ENCODE data around the gene PSMC3.

The PSMC3 gene

GRCh38 chr11:47406896-47407745, 19.1 kb downstream of the PSMC3 start:
- peaks cover 15% of the 10 kb centered on the region for H3K4me1 ChIP-seq (ENCODE audit: insufficient read depth, low read length)

DNA sequence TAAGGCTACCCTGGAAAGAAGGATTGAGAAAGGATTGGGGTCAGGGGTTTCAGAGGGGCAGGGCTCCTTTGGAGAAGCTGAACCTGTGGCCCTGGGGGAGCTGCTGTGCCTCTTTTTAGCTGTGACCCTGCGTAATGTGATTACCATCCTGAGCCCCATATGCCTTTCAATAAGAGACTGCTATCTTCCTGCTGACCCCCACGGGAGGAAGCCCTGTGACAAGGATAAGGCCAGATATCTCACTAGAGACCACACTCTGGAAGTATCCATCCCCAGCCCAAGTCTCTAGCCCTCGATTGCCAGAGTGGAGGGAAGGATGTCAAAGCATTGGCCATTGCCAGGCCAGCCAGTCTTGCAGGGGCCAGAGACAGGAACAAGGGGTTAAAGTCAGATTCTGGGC, 22.7 kb downstream of the PSMC3 start:
- no peak overlapping the region for H2AFZ ChIP-seq (ENCODE audit: low read depth, low read length)
- no peaks in the 10 kb centered on the region for H3K27me3 ChIP-seq (ENCODE audit: insufficient read depth, low read length)
- no peaks in the 10 kb centered on the region for H3K9me3 ChIP-seq (ENCODE audit: low read length)
- H3K36me3 ChIP-seq (ENCODE audit: insufficient read depth, low read length): no peaks in the 10 kb centered on the region
- no peak overlapping the region for H3K4me3 ChIP-seq (ENCODE audit: low read length)
- H3K4me1 ChIP-seq (ENCODE audit: insufficient read depth, low read length): peaks cover 15% of the 10 kb centered on the region

More at GRCh38 chr11:47406896-47407745, 19.1 kb downstream of the PSMC3 start:
- no peaks in the 10 kb centered on the region for H3K9me3 ChIP-seq (ENCODE audit: low read length)
- no peaks in the 10 kb centered on the region for H3K27me3 ChIP-seq (ENCODE audit: insufficient read depth, low read length)
- H2AFZ ChIP-seq (ENCODE audit: low read depth, low read length): peak overlapping the region; percentile 33
- H3K4me3 ChIP-seq (ENCODE audit: low read length): peak overlapping the region; percentile 54
- H3K36me3 ChIP-seq (ENCODE audit: insufficient read depth, low read length): peaks cover 6% of the 10 kb centered on the region

DNA sequence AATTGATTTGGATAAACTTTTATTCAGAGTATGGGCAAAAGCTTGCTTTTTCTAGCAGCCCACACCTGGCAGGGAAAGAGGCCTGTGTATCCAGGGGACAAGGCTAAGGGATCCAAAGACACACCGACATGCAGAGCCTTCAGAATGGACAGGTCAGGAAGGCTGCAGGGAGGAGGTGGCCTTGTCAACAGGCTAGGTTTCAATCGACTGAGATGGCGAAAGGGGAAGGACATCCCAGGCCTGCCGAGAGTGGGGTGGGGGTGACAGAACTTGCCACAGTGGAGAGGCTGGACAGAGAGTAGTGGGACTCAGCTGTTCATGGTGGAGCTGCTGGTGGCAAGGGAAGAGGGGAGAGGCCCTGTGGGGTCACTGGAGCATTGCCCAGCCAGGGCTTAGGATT, 23.1 kb downstream of the PSMC3 start:
- H3K4me3 ChIP-seq (ENCODE audit: low read length): no peak overlapping the region
- peaks cover 15% of the 10 kb centered on the region for H3K4me1 ChIP-seq (ENCODE audit: insufficient read depth, low read length)
- H3K9me3 ChIP-seq (ENCODE audit: low read length): no peaks in the 10 kb centered on the region
- H3K36me3 ChIP-seq (ENCODE audit: insufficient read depth, low read length): no peaks in the 10 kb centered on the region
- no peaks in the 10 kb centered on the region for H3K27me3 ChIP-seq (ENCODE audit: insufficient read depth, low read length)
- H2AFZ ChIP-seq (ENCODE audit: low read depth, low read length): no peak overlapping the region

- Histone ChIP-seq H3K4me3 (ENCODE audit: low read length) (peak overlapping the region; percentile 40), H2AFZ (ENCODE audit: low read depth, low read length) (peak overlapping the region; percentile 73), H3K4me1 (ENCODE audit: insufficient read depth, low read length) (peaks cover 11% of the 10 kb centered on the region), H3K27me3 (ENCODE audit: insufficient read depth, low read length) (no peaks in the 10 kb centered on the region), H3K36me3 (ENCODE audit: insufficient read depth, low read length) (no peaks in the 10 kb centered on the region), H3K9me3 (ENCODE audit: low read length) (no peaks in the 10 kb centered on the region)
Observed at GRCh38 chr11:47400768-47401279, 25.4 kb downstream of the PSMC3 start.

DNA sequence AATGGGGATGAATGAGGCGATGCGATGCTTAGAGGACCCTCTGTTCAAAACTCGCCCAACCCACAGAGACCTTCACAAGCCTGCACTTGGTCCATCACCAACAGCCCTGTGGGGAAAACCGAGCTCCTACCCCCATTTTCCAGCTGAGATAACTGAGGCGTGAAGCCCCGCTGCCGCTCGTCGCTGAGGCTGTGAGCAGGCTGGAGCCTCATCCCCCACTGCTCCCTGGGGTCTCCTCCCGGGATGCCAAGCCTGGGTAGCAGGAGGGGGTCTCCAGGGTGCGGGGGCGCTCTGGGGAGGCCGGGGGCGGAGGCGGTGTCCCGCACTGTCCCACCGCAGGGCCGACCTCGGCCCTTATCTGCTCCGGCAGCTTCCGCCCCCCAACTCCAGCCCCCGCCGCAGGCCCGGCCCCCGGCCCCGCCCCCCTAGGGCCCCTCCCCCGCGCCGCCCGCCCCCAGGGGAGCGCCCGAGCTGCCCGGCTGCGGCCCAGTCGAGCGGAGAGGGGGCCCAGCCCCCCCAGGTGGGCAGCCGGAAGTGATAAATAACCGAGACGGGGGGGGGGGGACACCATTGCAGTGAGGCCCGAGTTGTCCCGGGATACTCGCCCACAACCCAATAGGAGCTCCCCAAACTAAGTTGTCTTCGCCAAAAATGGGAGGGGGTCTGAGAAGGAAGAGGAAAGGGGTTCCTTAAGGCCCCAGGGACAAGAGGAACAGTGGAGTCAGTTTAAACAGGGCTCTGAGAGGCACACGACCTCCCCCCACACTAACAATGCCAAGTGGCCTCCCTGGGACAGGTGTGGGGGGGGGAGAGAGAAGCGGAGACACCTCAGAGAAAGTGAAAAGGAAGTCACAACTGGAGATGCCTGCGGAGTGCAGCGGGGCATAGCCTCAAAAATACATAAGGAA, 26.1 kb downstream of the PSMC3 start:
- Histone ChIP-seq H2AFZ (ENCODE audit: low read depth, low read length) (peak overlapping the region; percentile 73), H3K9me3 (ENCODE audit: low read length) (no peaks in the 10 kb centered on the region), H3K4me1 (ENCODE audit: insufficient read depth, low read length) (peaks cover 11% of the 10 kb centered on the region), H3K27me3 (ENCODE audit: insufficient read depth, low read length) (no peaks in the 10 kb centered on the region), H3K4me3 (ENCODE audit: low read length) (peak overlapping the region; percentile 40), H3K36me3 (ENCODE audit: insufficient read depth, low read length) (no peaks in the 10 kb centered on the region)

DNA sequence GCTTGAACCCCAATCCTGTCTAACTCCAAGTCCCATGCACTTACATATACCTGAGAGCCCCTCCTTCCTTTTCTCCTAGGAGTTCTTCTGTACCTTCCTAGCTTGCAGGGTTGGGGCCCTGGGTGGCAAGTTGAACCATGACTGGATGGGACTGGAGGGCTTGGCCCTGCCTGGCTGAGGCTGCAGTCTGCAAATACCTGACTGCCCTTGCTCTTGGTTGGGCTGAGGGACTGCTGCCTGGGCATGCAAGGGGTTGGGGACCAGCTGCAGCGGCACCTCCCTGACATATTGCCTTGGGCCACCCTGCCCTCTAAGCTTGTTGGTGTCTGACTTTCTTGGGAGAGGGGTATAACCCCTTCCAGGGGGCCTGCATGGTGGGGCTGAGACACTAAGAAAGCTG, 27.7 kb downstream of the PSMC3 start:
- no peak overlapping the region for H2AFZ ChIP-seq (ENCODE audit: low read depth, low read length)
- H3K9me3 ChIP-seq (ENCODE audit: low read length): no peaks in the 10 kb centered on the region
- H3K27me3 ChIP-seq (ENCODE audit: insufficient read depth, low read length): no peaks in the 10 kb centered on the region
- H3K36me3 ChIP-seq (ENCODE audit: insufficient read depth, low read length): no peaks in the 10 kb centered on the region
- H3K4me1 ChIP-seq (ENCODE audit: insufficient read depth, low read length): peaks cover 11% of the 10 kb centered on the region
- H3K4me3 ChIP-seq (ENCODE audit: low read length): no peak overlapping the region

DNA sequence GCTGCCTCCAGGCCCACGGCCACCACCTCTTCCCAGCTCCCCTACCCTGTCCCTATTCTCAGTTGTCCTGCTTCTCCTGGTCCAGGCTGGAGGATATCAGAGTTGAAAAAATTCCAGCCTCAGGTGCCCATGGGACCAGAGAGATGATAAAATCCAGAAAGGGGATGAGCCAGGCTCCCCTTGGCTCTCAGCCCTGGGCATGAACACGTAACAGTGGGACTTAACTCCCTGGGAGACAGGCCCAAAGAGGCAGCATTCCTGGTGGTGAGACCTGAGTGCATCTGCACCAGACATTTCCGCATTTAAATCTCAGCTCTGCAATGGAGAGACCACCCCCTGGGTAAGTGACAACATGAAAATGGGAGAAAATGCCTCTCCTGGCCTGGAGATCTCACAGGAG, 28.2 kb downstream of the PSMC3 start:
- no peak overlapping the region for H2AFZ ChIP-seq (ENCODE audit: low read depth, low read length)
- no peak overlapping the region for H3K4me3 ChIP-seq (ENCODE audit: low read length)

DNA sequence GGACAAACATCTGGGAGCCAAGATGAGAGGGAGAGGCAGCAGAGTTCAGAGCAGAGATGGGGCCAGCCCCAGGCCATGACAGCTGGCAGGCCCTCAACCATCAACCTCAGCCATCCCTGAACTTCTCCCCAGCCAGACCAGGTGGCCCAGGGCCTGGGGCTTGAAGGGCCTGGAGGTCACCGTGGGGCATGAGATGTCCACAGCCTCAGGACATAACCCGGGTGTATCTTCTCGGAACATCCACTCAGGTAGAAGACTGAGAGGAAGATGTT, 30.3 kb downstream of the PSMC3 start:
- Histone ChIP-seq H3K4me1 (ENCODE audit: insufficient read depth, low read length) (peaks cover 11% of the 10 kb centered on the region), H3K36me3 (ENCODE audit: insufficient read depth, low read length) (no peaks in the 10 kb centered on the region), H3K4me3 (ENCODE audit: low read length) (no peak overlapping the region), H3K9me3 (ENCODE audit: low read length) (no peaks in the 10 kb centered on the region), H3K27me3 (ENCODE audit: insufficient read depth, low read length) (no peaks in the 10 kb centered on the region), H2AFZ (ENCODE audit: low read depth, low read length) (no peak overlapping the region)

More for the DNA sequence above, 28.2 kb downstream of the PSMC3 start:
- Histone ChIP-seq H3K4me1 (ENCODE audit: insufficient read depth, low read length) (peaks cover 11% of the 10 kb centered on the region), H3K36me3 (ENCODE audit: insufficient read depth, low read length) (no peaks in the 10 kb centered on the region), H3K9me3 (ENCODE audit: low read length) (no peaks in the 10 kb centered on the region), H3K27me3 (ENCODE audit: insufficient read depth, low read length) (no peaks in the 10 kb centered on the region)

DNA sequence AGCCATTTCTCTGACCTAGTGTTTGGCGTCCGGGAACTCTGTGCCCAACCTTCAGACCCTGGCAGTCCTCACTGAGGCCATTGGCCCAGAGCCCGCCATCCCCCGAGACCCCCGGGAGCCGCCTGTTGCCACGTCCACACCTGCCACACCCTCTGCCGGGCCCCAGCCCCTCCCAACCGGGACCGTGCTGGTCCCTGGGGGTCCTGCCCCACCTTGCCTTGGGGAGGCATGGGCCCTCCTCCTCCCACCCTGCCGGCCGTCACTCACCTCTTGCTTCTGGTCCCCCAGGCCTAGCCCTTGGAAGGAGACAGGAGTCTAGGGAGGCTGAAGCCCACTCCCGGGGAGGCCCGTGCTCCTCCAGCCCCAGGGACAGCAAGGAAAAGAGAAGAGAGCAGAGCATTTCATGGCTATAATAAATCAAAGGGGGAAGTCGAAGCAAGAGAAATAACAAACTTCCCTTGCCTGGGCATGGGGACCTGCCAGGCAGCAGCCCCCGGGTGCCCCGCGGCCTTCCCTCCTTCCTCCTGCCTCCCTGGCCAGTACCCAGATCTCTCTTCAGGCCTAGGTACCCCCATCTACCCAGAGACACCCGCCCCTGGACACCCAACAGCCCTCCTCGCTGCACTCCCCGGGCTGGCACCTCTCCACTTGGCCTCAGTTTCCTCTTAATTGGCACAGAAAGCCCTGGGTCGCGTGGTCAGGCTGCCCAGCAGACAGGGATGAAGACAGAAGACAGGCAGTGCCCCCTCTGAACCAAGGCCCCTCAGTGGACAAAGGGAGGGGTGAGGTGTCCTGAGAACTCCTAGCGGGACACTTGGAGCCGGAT, 30.8 kb downstream of the PSMC3 start:
- Histone ChIP-seq H2AFZ (ENCODE audit: low read depth, low read length) (no peak overlapping the region), H3K36me3 (ENCODE audit: insufficient read depth, low read length) (no peaks in the 10 kb centered on the region), H3K27me3 (ENCODE audit: insufficient read depth, low read length) (no peaks in the 10 kb centered on the region), H3K4me3 (ENCODE audit: low read length) (no peak overlapping the region), H3K4me1 (ENCODE audit: insufficient read depth, low read length) (peaks cover 7% of the 10 kb centered on the region), H3K9me3 (ENCODE audit: low read length) (no peaks in the 10 kb centered on the region)

- Histone ChIP-seq H3K4me3 (ENCODE audit: low read length) (no peak overlapping the region), H3K4me1 (ENCODE audit: insufficient read depth, low read length) (peaks cover under 1% of the 10 kb centered on the region), H3K36me3 (ENCODE audit: insufficient read depth, low read length) (no peaks in the 10 kb centered on the region), H3K9me3 (ENCODE audit: low read length) (no peaks in the 10 kb centered on the region), H2AFZ (ENCODE audit: low read depth, low read length) (no peak overlapping the region), H3K27me3 (ENCODE audit: insufficient read depth, low read length) (no peaks in the 10 kb centered on the region)
Observed at GRCh38 chr11:47394322-47395222, 31.7 kb downstream of the PSMC3 start.

- no peak overlapping the region for H3K4me3 ChIP-seq (ENCODE audit: low read length)
- H3K9me3 ChIP-seq (ENCODE audit: low read length): no peaks in the 10 kb centered on the region
- no peaks in the 10 kb centered on the region for H3K27me3 ChIP-seq (ENCODE audit: insufficient read depth, low read length)
- H2AFZ ChIP-seq (ENCODE audit: low read depth, low read length): no peak overlapping the region
- H3K4me1 ChIP-seq (ENCODE audit: insufficient read depth, low read length): no peaks in the 10 kb centered on the region
- no peaks in the 10 kb centered on the region for H3K36me3 ChIP-seq (ENCODE audit: insufficient read depth, low read length)
Observed at GRCh38 chr11:47394050-47394321, 32.3 kb downstream of the PSMC3 start.
